ENCODE data around the gene MSI2. TPM values are rescaled to one million over a fixed set of nuclear protein-coding genes. Genes with fewer than 3 reads are reported as not detected.

MSI2 gene
- total and polyA plus RNA-seq, 9 of the 15 experiments (the other 6 are each of a cell fraction or from before 2014, with no cell fraction given), result 4.6 to 61.8 (median 42.4) TPM

DNA sequence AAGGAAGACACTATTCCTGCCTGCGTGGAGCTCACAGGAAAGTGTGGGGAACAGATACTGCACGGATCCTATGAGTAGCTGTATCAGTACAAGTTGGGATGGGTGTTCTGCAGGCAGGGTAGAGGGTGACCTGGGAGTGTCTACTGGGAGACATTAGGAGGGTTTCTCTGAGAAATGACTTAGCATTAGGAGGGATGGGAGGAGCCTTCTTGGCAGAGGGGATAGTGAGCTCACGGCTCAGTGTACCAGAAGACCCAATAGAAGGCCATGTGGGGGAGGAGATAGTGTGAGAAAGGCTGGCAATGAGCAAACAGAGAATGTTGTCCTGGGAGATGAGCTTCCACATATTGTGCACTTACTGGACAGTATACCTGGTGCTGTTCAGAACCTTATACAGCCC, 109.1 kb downstream of the MSI2 start (continued):
- peak; percentile 17; the same call in 1 of the 2 replicates for TF ChIP-seq SOX6 (IDR thresholded peaks at IDR 0.05)
- TF ChIP-seq TAF9B (IDR thresholded peaks at IDR 0.05; ENCODE audit: partially characterized antibody), result no peak
- TF ChIP-seq ZC3H11A (IDR thresholded peaks at IDR 0.05; ENCODE audit: low read depth, low read length), result no peak
- TF ChIP-seq DACH1 (IDR thresholded peaks at IDR 0.05; ENCODE audit: partially characterized antibody), result no peak
- no peak for TF ChIP-seq PHF20 (IDR thresholded peaks at IDR 0.05; ENCODE audit: partially characterized antibody)
- TF ChIP-seq ZNF696 (CRISPR knock-in tag; conservative IDR thresholded peaks at IDR 0.05), result no peak
- no peak for TF ChIP-seq IRF9 (tag; IDR thresholded peaks at IDR 0.05)
- TF ChIP-seq CTBP1 (IDR thresholded peaks at IDR 0.05; ENCODE audit: borderline replicate concordance), result peak; percentile 62; the same call in 1 of the 2 replicates
- TF ChIP-seq, protein P1, sequence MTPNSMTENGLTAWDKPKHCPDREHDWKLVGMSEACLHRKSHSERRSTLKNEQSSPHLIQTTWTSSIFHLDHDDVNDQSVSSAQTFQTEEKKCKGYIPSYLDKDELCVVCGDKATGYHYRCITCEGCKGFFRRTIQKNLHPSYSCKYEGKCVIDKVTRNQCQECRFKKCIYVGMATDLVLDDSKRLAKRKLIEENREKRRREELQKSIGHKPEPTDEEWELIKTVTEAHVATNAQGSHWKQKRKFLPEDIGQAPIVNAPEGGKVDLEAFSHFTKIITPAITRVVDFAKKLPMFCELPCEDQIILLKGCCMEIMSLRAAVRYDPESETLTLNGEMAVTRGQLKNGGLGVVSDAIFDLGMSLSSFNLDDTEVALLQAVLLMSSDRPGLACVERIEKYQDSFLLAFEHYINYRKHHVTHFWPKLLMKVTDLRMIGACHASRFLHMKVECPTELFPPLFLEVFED (CRISPR knock-in tag; conservative IDR thresholded peaks at IDR 0.05), result no peak
- TF ChIP-seq ARID1B (IDR thresholded peaks at IDR 0.05), result peak; percentile 59; the same call in 1 of the 2 replicates
- TF ChIP-seq NFE2 (IDR thresholded peaks at IDR 0.05; ENCODE audit: low read depth), result peak; percentile 84
- TF ChIP-seq DPF2 (IDR thresholded peaks at IDR 0.05), result peak; percentile 80
- TF ChIP-seq EZH2 (IDR thresholded peaks at IDR 0.05; ENCODE audit: borderline replicate concordance, low read depth, low read length), result no peak
- TF ChIP-seq, protein P2, sequence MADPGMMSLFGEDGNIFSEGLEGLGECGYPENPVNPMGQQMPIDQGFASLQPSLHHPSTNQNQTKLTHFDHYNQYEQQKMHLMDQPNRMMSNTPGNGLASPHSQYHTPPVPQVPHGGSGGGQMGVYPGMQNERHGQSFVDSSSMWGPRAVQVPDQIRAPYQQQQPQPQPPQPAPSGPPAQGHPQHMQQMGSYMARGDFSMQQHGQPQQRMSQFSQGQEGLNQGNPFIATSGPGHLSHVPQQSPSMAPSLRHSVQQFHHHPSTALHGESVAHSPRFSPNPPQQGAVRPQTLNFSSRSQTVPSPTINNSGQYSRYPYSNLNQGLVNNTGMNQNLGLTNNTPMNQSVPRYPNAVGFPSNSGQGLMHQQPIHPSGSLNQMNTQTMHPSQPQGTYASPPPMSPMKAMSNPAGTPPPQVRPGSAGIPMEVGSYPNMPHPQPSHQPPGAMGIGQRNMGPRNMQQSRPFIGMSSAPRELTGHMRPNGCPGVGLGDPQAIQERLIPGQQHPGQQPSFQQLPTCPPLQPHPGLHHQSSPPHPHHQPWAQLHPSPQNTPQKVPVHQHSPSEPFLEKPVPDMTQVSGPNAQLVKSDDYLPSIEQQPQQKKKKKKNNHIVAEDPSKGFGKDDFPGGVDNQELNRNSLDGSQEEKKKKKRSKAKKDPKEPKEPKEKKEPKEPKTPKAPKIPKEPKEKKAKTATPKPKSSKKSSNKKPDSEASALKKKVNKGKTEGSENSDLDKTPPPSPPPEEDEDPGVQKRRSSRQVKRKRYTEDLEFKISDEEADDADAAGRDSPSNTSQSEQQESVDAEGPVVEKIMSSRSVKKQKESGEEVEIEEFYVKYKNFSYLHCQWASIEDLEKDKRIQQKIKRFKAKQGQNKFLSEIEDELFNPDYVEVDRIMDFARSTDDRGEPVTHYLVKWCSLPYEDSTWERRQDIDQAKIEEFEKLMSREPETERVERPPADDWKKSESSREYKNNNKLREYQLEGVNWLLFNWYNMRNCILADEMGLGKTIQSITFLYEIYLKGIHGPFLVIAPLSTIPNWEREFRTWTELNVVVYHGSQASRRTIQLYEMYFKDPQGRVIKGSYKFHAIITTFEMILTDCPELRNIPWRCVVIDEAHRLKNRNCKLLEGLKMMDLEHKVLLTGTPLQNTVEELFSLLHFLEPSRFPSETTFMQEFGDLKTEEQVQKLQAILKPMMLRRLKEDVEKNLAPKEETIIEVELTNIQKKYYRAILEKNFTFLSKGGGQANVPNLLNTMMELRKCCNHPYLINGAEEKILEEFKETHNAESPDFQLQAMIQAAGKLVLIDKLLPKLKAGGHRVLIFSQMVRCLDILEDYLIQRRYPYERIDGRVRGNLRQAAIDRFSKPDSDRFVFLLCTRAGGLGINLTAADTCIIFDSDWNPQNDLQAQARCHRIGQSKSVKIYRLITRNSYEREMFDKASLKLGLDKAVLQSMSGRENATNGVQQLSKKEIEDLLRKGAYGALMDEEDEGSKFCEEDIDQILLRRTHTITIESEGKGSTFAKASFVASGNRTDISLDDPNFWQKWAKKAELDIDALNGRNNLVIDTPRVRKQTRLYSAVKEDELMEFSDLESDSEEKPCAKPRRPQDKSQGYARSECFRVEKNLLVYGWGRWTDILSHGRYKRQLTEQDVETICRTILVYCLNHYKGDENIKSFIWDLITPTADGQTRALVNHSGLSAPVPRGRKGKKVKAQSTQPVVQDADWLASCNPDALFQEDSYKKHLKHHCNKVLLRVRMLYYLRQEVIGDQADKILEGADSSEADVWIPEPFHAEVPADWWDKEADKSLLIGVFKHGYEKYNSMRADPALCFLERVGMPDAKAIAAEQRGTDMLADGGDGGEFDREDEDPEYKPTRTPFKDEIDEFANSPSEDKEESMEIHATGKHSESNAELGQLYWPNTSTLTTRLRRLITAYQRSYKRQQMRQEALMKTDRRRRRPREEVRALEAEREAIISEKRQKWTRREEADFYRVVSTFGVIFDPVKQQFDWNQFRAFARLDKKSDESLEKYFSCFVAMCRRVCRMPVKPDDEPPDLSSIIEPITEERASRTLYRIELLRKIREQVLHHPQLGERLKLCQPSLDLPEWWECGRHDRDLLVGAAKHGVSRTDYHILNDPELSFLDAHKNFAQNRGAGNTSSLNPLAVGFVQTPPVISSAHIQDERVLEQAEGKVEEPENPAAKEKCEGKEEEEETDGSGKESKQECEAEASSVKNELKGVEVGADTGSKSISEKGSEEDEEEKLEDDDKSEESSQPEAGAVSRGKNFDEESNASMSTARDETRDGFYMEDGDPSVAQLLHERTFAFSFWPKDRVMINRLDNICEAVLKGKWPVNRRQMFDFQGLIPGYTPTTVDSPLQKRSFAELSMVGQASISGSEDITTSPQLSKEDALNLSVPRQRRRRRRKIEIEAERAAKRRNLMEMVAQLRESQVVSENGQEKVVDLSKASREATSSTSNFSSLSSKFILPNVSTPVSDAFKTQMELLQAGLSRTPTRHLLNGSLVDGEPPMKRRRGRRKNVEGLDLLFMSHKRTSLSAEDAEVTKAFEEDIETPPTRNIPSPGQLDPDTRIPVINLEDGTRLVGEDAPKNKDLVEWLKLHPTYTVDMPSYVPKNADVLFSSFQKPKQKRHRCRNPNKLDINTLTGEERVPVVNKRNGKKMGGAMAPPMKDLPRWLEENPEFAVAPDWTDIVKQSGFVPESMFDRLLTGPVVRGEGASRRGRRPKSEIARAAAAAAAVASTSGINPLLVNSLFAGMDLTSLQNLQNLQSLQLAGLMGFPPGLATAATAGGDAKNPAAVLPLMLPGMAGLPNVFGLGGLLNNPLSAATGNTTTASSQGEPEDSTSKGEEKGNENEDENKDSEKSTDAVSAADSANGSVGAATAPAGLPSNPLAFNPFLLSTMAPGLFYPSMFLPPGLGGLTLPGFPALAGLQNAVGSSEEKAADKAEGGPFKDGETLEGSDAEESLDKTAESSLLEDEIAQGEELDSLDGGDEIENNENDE (IDR thresholded peaks at IDR 0.05; ENCODE audit: low read depth, low read length), result no peak

Measured in K562 (cell line).